Measurements from ENCODE around the gene TGFBR3L.

The TGFBR3L gene

GRCh38 chr19:7895565-7895964, 19.1 kb upstream of the TGFBR3L start:
- no peak for ATAC-seq
- TF ChIP-seq OSR1 (CRISPR knock-in tag; IDR thresholded peaks at IDR 0.05) (no peak), RARB (CRISPR knock-in tag; IDR thresholded peaks at IDR 0.05) (no peak), ESRRG (CRISPR knock-in tag; IDR thresholded peaks at IDR 0.05) (no peak), ARNTL (CRISPR knock-in tag; IDR thresholded peaks at IDR 0.05; ENCODE audit: borderline replicate concordance, low read depth) (no peak), CSRNP3 (CRISPR knock-in tag; IDR thresholded peaks at IDR 0.05) (no peak), CSDC2 (CRISPR knock-in tag; IDR thresholded peaks at IDR 0.05) (no peak), ZNF565 (CRISPR knock-in tag; conservative IDR thresholded peaks at IDR 0.05; ENCODE audit: low read depth) (no peak), CREB5 (CRISPR knock-in tag; IDR thresholded peaks at IDR 0.05; ENCODE audit: low read depth) (no peak), ZFP3 (CRISPR knock-in tag; IDR thresholded peaks at IDR 0.05) (no peak), ZNF8 (CRISPR knock-in tag; IDR thresholded peaks at IDR 0.05) (no peak), ZNF70 (CRISPR knock-in tag; IDR thresholded peaks at IDR 0.05) (no peak)

GRCh38 chr19:7897292-7897691, 17.3 kb upstream of the TGFBR3L start:
- no peak for TF ChIP-seq BACH2 (CRISPR knock-in tag; IDR thresholded peaks at IDR 0.05; ENCODE audit: borderline replicate concordance)
- TF ChIP-seq ISL1 (CRISPR knock-in tag; IDR thresholded peaks at IDR 0.05), result no peak
- TF ChIP-seq TSHZ2 (CRISPR knock-in tag; IDR thresholded peaks at IDR 0.05), result no peak
- TF ChIP-seq SNAI2 (CRISPR knock-in tag; IDR thresholded peaks at IDR 0.05), result no peak
- TF ChIP-seq, protein P1, sequence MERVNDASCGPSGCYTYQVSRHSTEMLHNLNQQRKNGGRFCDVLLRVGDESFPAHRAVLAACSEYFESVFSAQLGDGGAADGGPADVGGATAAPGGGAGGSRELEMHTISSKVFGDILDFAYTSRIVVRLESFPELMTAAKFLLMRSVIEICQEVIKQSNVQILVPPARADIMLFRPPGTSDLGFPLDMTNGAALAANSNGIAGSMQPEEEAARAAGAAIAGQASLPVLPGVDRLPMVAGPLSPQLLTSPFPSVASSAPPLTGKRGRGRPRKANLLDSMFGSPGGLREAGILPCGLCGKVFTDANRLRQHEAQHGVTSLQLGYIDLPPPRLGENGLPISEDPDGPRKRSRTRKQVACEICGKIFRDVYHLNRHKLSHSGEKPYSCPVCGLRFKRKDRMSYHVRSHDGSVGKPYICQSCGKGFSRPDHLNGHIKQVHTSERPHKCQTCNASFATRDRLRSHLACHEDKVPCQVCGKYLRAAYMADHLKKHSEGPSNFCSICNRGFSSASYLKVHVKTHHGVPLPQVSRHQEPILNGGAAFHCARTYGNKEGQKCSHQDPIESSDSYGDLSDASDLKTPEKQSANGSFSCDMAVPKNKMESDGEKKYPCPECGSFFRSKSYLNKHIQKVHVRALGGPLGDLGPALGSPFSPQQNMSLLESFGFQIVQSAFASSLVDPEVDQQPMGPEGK (CRISPR knock-in tag; IDR thresholded peaks at IDR 0.05; ENCODE audit: borderline replicate concordance), result no peak
- TF ChIP-seq RARB (CRISPR knock-in tag; IDR thresholded peaks at IDR 0.05), result no peak
- no peak for TF ChIP-seq ZFP3 (CRISPR knock-in tag; IDR thresholded peaks at IDR 0.05)
- no peak for TF ChIP-seq ARNTL (CRISPR knock-in tag; IDR thresholded peaks at IDR 0.05; ENCODE audit: borderline replicate concordance, low read depth)
- no peak for ATAC-seq

GRCh38 chr19:7898967-7899366, 15.7 kb upstream of the TGFBR3L start:
- TF ChIP-seq OSR1 (CRISPR knock-in tag; IDR thresholded peaks at IDR 0.05), result no peak
- TF ChIP-seq CSRNP3 (CRISPR knock-in tag; IDR thresholded peaks at IDR 0.05), result no peak
- TF ChIP-seq TSHZ2 (CRISPR knock-in tag; IDR thresholded peaks at IDR 0.05), result no peak
- TF ChIP-seq ARNTL (CRISPR knock-in tag; IDR thresholded peaks at IDR 0.05; ENCODE audit: borderline replicate concordance, low read depth), result no peak
- TF ChIP-seq ESRRG (CRISPR knock-in tag; IDR thresholded peaks at IDR 0.05), result no peak
- TF ChIP-seq CSDC2 (CRISPR knock-in tag; IDR thresholded peaks at IDR 0.05), result no peak
- TF ChIP-seq TOX (CRISPR knock-in tag; IDR thresholded peaks at IDR 0.05; ENCODE audit: borderline replicate concordance), result no peak
- TF ChIP-seq GLIS3 (CRISPR knock-in tag; IDR thresholded peaks at IDR 0.05), result no peak
- TF ChIP-seq ISL1 (CRISPR knock-in tag; IDR thresholded peaks at IDR 0.05), result no peak
- no peak for TF ChIP-seq BACH2 (CRISPR knock-in tag; IDR thresholded peaks at IDR 0.05; ENCODE audit: borderline replicate concordance)
- no peak for TF ChIP-seq ZNF70 (CRISPR knock-in tag; IDR thresholded peaks at IDR 0.05)
- TF ChIP-seq, protein P1 (CRISPR knock-in tag; IDR thresholded peaks at IDR 0.05; ENCODE audit: borderline replicate concordance), result no peak
- no peak for ATAC-seq

Data from SK-N-SH treated with all-trans-retinoic acid at 6 μM for 48 hours (cell line).